IPS-18a (cell line): Measurements from ENCODE around the gene NACAD.

Experiments
- H3K27ac ChIP-seq: one replicate; pipeline ENCODE4 v1.5.1; 2013; ENCODE audit warnings: low read length
- H3K27me3 ChIP-seq: one replicate; pipeline ENCODE4 v1.6.1; 2013; ENCODE audit warnings: mild to moderate bottlenecking, low read length; ENCODE audit not compliant: control insufficient read depth, insufficient read depth
- H3K36me3 ChIP-seq: one replicate; pipeline ENCODE4 v1.6.1; 2013; ENCODE audit warnings: low read depth, low read length; ENCODE audit not compliant: control insufficient read depth
- H3K4me1 ChIP-seq: one replicate; pipeline ENCODE4 v1.6.1; 2013; ENCODE audit warnings: low read depth, low read length; ENCODE audit not compliant: control insufficient read depth
- H3K4me3 ChIP-seq: one replicate; pipeline ENCODE4 v1.5.1; 2013; ENCODE audit warnings: low read length
- H3K9ac ChIP-seq: one replicate; pipeline ENCODE4 v1.6.1; 2013; ENCODE audit warnings: mild to moderate bottlenecking, low read length, moderate library complexity
- H3K9me3 ChIP-seq: one replicate; pipeline ENCODE4 v1.6.1; 2013; ENCODE audit warnings: low read depth, low read length; ENCODE audit not compliant: control insufficient read depth

The NACAD gene

DNA sequence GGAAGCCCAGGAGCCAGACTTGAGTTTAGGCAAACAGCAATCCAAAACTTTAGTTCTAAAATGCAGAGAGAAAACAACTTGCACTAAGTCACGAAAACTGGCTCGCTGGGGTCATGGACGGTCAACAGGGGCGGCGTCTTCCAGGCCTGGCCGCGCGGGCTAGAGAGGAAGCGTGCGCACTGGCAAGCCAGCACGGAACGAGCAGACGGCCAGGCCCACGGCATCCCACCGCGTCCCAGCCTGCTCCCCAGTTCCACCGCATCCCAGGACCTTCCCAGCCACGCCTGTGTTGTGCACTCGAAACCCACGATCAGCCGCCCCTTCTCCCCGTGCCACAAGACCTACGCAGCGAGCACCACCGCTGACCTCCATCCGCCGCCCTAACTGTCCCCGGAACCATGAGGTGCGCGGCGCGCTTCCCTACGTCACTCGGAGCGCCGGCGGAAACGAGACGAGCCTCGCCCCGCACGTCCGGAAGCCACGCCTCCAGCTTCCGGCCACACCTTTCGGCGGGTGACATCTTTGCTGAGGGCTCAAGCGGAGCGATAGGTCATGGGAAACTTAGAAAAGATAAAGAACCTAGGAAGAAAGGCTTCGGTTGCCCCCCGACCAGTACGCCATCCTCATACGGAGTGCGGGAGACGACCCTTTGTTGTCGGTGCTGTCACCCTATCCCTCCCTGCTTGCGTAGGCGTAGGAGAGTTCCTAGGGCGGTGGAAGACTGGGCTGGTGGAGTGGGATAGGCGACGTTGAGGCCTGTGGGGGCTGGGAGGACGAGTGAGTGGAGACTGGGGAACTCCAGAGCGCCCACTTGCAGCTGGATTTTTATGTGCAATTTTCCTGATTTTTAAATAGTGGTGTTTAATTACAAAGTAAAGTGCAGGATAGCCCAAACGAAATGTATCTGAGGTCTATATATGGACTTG is 22.8 kb upstream of the NACAD start, which contains the start of gene TBRG4:
Gene TBRG4, minus strand, starts transcription at position 400 of the 926 bp plus-strand sequence. CDS start 2,460 bp downstream, outside the sequence.
- H3K4me3 ChIP-seq = peak within 1 kb of the TSS; percentile 85
- H3K9ac ChIP-seq = peak within 1 kb of the TSS; percentile 91
- H3K36me3 ChIP-seq = peaks cover 27% of the 10 kb centered on the region
- peak within 1 kb of the TSS; percentile 90 for H3K27ac ChIP-seq
- no peaks in the 10 kb centered on the region for H3K4me1 ChIP-seq
- peaks cover 15% of the 10 kb centered on the region for H3K27me3 ChIP-seq
- no peaks in the 10 kb centered on the region for H3K9me3 ChIP-seq

DNA sequence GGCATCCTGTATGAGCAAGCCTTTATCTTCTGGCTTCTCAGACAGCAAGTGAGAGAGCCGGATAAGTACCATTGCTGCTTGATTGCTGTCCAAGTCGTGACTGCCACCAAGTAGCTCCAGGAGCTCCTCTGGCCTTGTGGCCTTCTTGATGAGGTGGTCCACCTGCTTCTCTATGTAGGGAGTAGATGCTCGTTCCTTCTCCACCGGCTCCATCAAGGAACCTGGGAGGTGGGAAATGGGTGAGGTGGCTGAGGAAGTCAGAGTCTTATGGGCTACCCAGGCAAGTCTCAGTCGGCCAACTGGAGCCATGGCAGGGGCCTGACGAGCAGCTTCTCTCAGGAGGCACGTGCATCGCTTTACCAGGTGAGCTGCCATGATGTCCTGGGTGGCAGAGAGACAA is 20.1 kb upstream of the NACAD start:
- Histone ChIP-seq H3K4me1 (no peaks in the 10 kb centered on the region), H3K4me3 (no peak overlapping the region), H3K27ac (no peak overlapping the region), H3K36me3 (peaks cover 54% of the 10 kb centered on the region), H3K9me3 (no peaks in the 10 kb centered on the region), H3K9ac (no peak overlapping the region), H3K27me3 (peaks cover under 1% of the 10 kb centered on the region)

DNA sequence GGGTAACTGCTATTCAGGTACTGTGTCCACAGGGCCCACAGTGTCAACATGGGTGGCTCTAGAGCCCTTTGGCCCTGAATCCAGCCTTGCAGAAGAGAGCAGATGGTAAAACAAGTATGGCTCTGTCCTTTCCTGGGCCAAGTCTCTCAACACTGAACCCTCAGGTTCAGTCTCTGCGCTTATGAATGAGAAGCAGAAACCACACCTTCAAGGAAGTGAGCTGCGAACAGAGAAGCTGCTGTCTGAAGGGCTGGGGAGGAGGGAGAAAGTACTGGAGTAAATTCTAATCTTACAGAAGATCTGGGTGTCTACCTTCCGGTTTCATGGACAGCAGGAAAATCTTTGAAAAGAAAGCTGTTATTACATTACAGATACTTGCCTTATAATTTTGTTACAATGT is 18.6 kb upstream of the NACAD start:
- no peak overlapping the region for H3K9ac ChIP-seq
- no peaks in the 10 kb centered on the region for H3K4me1 ChIP-seq
- H3K4me3 ChIP-seq = no peak overlapping the region
- no peak overlapping the region for H3K27ac ChIP-seq
- peaks cover 69% of the 10 kb centered on the region for H3K36me3 ChIP-seq
- no peaks in the 10 kb centered on the region for H3K27me3 ChIP-seq
- H3K9me3 ChIP-seq = no peaks in the 10 kb centered on the region

DNA sequence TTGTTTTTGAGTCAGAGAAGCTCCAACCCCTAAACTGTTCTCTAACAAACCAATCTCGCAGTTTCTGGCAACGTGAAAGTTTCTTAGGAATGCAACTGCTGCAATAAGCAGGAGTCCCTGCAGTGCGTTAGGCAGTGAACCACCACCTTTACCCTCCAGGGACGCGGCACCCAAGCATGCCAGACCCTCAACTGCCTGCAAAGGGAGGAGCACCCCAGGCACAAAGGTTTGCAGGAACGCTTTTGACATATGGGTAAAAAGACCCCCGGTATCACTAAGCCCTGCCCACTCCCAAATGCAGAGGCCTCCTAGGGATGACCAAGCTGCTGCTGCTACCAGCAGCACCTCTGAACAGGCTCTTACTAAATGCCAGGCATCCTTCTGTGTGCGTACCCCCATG is 18.1 kb upstream of the NACAD start:
- H3K4me3 ChIP-seq = no peak overlapping the region
- no peak overlapping the region for H3K27ac ChIP-seq
- no peaks in the 10 kb centered on the region for H3K27me3 ChIP-seq
- H3K36me3 ChIP-seq = peaks cover 75% of the 10 kb centered on the region
- no peaks in the 10 kb centered on the region for H3K4me1 ChIP-seq
- no peaks in the 10 kb centered on the region for H3K9me3 ChIP-seq
- H3K9ac ChIP-seq = no peak overlapping the region

DNA sequence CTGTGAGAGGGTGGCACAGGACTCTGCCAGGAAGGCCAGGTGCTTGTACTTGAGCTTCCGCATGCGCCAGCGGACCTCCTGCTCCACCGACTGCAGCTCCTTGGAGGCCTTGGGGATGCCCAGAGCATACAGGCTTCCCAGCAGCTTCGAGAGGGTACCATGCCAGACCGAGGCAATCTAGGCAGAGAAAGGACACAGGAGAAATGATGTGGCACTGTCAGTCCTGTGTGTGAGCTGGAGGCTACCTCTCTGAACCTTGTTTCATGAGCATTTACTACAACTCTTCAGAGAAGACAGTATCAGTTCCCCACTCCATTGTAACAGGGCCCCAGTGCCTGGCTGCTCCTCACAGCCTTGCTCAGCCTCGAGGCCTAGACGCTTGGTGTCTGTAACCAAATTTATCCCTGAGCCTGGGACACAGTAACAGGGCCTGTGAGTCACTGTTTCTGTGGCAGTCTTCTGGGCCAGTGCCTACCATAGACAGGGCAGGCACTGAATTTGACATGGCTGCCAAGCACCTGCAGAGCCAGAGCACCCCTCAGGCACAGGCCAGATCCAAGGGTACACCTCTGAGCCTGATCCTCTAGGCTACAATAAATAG is 16.9 kb upstream of the NACAD start:
- Histone ChIP-seq H3K36me3 (peaks cover 86% of the 10 kb centered on the region), H3K27ac (no peak overlapping the region), H3K4me1 (no peaks in the 10 kb centered on the region), H3K9ac (no peak overlapping the region), H3K9me3 (no peaks in the 10 kb centered on the region), H3K27me3 (no peaks in the 10 kb centered on the region), H3K4me3 (no peak overlapping the region)

DNA sequence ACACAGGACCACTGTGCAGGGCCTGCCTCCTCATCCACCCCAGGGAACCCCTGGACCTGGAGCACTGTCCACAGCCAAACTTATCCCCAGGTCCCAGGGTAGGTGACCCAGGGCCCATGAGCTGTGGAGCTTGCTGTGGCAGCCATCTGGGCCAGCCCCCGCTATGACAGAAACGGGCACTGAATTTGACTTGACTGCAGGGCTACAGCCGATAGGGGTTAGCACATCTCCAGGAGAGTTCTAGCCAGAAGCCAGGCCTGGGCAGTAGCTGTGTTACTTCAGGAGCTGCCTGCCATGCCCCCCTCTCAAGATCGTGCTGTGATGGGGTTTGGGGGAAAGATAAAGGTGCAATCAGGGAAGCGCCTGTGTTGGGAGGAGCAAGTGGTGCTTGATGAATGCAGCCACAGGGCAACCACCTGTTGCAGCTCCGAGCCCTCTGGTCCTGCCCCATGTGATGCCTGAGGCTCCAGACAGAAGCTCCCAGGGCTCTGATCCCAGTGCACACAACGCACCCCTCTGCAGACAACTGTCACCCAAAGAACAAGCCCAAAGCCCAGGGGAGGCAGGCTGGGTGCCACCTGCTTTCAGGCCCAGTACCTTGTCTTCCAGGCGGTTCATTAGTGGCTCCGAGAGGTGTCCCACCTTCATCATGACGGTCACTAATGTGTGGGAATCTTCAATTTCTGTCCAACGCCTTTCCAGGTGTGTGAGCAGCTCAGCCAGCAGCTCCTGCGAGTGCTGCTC is 16.2 kb upstream of the NACAD start:
- Histone ChIP-seq H3K4me3 (no peak overlapping the region), H3K36me3 (peaks cover 93% of the 10 kb centered on the region), H3K9me3 (no peaks in the 10 kb centered on the region), H3K27me3 (no peaks in the 10 kb centered on the region), H3K27ac (no peak overlapping the region), H3K9ac (no peak overlapping the region), H3K4me1 (no peaks in the 10 kb centered on the region)

DNA sequence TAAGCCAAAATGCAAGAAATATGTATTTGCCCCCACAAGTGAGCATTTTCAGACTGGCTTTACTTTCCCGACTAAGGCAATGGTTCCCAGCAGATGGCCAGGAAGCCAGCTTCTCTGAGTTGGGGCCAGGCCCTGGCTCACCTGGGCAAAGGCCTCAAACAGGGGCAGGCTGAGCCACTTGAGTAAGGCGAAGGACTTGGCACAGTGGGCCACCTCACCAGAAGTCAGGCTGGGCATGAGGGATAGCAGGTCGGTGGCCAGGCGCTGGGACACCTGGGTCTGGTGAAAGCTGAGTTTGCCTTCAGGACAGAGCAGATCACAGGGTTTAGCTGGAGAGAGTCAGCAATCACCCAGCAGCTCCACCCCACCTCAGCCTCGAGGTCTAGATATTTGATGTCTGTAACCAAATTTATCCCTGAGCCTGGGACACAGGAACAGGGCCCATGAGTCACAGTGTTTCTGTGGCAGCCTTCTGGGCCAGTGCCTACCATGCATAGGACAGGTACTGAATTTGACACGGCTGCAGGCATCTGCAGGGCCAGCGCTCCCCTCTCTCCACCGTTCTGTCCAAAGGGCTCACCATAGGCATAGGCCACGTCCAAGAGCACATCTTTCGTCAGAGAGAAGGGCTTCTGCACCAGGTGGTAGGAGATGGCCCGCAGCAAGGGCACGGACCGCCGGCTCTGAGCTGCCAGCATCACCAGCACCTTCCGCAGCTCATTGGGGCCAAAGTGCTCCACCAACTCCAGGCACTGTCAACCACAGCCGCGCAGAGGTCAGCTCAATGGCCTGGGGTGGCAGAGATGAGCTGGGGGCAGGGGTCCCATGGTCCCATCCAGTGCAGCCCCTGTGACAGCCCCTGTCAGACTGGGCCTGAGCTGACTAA is 15.4 kb upstream of the NACAD start:
- no peaks in the 10 kb centered on the region for H3K4me1 ChIP-seq
- no peaks in the 10 kb centered on the region for H3K27me3 ChIP-seq
- H3K36me3 ChIP-seq = peaks cover 100% of the 10 kb centered on the region
- H3K4me3 ChIP-seq = no peak overlapping the region
- no peak overlapping the region for H3K27ac ChIP-seq
- H3K9me3 ChIP-seq = no peaks in the 10 kb centered on the region
- no peak overlapping the region for H3K9ac ChIP-seq

DNA sequence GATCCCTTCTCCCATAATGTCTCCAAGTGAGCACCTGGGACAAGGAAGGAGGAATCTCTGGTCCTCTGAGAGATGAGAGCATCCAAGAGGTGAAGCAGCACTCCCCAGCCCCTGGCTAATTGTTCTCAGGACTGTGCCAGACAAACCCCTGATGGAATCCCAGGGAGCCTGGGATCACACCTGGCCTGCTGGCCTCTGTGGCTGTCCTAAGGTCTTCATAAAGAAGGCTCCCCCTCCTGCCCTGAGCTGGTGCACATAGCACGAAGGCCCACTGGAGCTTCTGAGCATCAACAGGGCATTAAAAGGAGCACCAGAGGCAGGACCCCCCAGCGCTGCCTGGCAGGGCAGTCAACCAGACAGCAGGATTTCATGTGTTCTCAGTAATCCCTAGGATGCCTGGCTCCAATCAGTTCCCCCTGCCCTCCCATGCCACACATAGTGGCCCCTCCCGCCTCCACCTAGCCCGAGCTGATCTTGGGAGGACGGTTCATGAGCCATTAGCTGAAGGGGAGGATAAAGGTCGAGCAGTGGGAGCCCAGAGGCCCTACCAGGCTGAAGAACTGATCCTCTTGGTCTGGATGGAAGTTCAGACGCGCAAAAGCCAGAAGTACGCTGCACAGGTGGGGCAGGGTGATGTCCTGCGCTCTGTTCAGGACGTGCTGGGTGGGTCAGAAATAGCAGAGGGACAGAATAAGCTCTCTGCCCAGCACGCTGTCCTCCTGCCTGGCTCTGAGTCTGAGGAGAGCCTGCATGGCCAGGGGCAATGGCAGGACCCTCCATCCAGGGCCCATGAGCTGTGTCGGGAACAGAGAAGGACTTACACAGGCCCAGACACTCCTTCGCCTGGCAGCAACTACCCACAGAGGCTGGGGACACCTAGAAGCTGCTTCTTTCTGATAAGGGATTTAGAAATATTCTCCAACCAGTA is 14.3 kb upstream of the NACAD start:
- no peaks in the 10 kb centered on the region for H3K4me1 ChIP-seq
- peaks cover 93% of the 10 kb centered on the region for H3K36me3 ChIP-seq
- H3K9ac ChIP-seq = no peak overlapping the region
- H3K27ac ChIP-seq = no peak overlapping the region
- no peaks in the 10 kb centered on the region for H3K9me3 ChIP-seq
- H3K4me3 ChIP-seq = no peak overlapping the region
- no peaks in the 10 kb centered on the region for H3K27me3 ChIP-seq

DNA sequence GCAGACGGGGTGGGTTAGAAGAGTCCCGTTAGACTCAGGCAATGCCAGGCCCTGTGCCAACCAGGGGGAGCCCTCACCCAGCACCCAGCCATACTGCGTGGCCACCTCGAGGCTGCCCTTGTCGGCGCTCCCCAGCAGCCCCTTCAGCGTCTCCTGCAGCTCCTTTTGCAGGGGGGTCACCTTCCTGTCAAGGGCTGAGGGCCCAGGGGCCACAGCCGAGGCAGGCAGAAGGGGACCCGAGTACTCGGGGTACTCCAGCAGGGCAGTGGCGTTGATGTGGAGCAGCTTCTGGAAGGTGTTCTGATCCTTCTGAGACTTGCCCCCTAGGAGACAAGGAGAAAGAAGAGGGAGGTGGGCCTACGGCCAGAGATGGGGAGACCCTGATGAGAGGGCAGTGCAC is 13.0 kb upstream of the NACAD start:
- Histone ChIP-seq H3K36me3 (peaks cover 80% of the 10 kb centered on the region), H3K9ac (no peak overlapping the region), H3K4me1 (no peaks in the 10 kb centered on the region), H3K27ac (no peak overlapping the region), H3K27me3 (no peaks in the 10 kb centered on the region), H3K9me3 (no peaks in the 10 kb centered on the region), H3K4me3 (no peak overlapping the region)

DNA sequence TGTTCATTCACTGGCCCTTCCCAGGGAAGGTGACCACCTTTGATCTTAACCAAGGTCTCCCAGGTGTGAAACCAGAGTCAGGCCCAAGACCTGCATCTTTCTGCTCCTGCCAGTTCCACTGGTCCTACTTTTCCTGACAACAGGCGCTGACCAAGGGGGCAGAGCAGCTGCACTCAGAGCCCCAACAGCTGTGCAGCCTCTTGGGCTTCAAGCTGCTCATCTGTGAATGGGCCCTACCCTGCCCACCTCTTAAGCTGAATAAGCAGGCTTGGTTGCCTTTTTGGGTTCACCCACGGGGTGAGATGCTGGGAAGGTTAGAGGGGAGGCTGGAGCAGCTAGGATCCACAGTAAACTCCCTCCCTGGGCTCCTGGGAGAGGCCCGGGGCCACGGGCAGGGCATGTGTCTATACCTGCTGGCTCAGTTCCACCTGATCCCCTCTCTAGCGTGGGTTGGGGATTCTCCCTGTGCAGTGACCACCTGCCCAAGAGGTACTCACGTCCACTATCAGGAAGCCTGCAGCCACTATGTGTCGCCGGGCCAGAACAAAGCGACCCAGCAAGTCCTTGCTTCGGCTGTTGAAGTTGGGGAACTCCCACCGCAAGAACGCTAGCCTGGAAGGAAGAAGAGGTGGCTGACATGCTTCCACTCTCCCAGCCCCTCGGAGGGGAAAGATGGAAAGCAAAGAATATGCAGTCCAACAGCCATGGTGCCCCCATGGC is 12.2 kb upstream of the NACAD start:
- H3K9me3 ChIP-seq = no peaks in the 10 kb centered on the region
- H3K36me3 ChIP-seq = peaks cover 72% of the 10 kb centered on the region
- no peaks in the 10 kb centered on the region for H3K4me1 ChIP-seq
- H3K27ac ChIP-seq = no peak overlapping the region
- no peak overlapping the region for H3K9ac ChIP-seq
- no peak overlapping the region for H3K4me3 ChIP-seq
- no peaks in the 10 kb centered on the region for H3K27me3 ChIP-seq
